ENCODE measurements around the gene UVSSA. TPM values are rescaled to one million over a fixed set of nuclear protein-coding genes. Genes with fewer than 3 reads are reported as not detected.

Gene UVSSA
- total RNA-seq, 2 donors from 2014 or later, result 23.0 to 25.8 TPM

DNA sequence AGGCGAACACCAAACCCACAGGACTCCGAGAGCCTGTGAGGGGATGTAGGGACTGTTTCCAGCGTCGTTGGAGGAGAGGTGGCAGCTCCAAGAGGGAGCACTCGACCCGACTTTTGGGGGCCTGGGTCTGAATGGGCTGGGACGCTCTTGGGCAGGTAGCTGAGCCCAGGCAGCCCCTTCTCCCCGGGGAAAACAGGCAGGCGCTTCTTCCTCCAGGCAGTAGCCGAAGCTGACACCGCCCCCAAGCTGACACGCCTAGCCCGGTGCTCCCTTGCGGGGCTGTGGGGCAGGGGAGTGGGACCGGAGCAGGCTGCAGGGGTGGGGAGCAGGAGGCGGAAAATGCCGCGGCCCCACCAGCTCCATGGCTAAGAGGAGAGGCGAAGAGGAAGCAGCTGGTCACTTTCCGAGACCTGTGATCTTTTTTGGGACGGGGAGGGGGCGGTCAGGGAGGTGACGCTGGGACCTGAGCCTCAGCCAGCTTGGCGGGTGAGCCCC lies 55.1 kb downstream of the UVSSA start:
- Mint-ChIP-seq H3K27me3 (ENCODE audit: low read depth) (peaks cover 20% of the 10 kb centered on the region), H3K4me1 (ENCODE audit: low read depth) (no peaks in the 10 kb centered on the region), H3K27ac (no peak overlapping the region), H3K36me3 (ENCODE audit: insufficient read depth in 2 of 2) (peaks cover 0 to 4% of the 10 kb centered on the region in 2 donors), H3K4me3 (no peak overlapping the region), H3K9me3 (peaks cover 0 to 3% of the 10 kb centered on the region in 2 donors)
- DNase-seq (no peak), ATAC-seq (replicated peaks in 1 of 2) (no peak)

DNA sequence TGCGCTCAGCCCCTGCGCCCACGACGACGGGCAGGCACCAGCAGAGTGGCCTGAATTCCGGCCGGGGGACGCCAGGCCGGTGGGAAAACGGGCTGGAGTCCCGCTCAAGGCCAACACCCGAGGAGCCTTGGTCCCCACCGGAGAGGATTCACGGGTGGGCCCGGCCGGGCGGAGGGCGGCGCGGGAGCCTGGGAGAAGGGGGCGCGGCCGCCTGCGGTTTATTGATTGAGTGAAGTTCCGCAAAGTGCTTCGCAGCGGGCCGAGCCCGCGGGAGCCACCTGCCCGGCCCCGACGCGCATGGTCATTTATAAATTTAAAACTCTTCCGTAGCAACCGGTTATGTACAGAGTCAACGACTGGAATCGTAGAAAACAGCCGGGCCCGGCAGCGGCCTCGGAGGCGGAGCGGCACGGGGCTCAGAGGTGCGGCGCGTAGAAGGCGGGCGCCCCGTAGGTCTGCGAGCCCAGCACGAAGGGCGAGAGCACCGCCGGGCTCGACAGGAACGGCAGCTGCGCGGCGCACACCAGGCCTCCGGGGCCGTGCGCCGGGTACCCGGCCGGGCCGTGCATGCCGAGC lies 55.6 kb downstream of the UVSSA start:
- Mint-ChIP-seq H3K4me3 (peak overlapping the region in 1 of 2 donors; percentile 42), H3K9me3 (peaks cover 0 to 3% of the 10 kb centered on the region in 2 donors), H3K27me3 (ENCODE audit: low read depth) (peaks cover 26% of the 10 kb centered on the region), H3K36me3 (ENCODE audit: insufficient read depth in 2 of 2) (peaks cover 0 to 4% of the 10 kb centered on the region in 2 donors), H3K27ac (no peak overlapping the region), H3K4me1 (ENCODE audit: low read depth) (no peaks in the 10 kb centered on the region)
- ATAC-seq (replicated peaks in 1 of 2), result no peak
- no peak for DNase-seq

DNA sequence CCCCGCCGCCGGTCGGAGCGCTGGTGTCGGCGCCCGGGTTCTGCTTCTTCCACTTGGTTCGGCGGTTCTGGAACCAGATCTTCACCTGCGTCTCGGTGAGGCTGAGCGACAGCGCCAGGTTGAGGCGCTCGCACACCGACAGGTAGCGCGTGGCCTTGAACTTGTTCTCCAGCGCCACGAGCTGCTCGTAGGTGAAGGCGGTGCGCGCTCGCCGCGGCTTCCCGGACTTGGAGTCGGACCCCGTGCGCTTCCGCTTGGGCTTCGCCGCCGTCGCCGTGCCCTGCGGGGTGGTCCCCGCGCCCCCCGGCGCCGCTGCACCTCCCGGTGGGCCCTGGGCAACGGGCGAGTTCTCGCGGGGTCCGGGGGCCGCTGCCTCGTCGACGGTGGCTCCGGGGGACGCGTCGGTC lies 56.2 kb downstream of the UVSSA start:
- Mint-ChIP-seq H3K27ac (no peak overlapping the region), H3K9me3 (peaks cover 0 to 3% of the 10 kb centered on the region in 2 donors), H3K4me1 (ENCODE audit: low read depth) (peaks cover 2% of the 10 kb centered on the region), H3K36me3 (ENCODE audit: insufficient read depth in 2 of 2) (peaks cover 0 to 4% of the 10 kb centered on the region in 2 donors), H3K4me3 (no peak overlapping the region), H3K27me3 (ENCODE audit: low read depth) (peaks cover 31% of the 10 kb centered on the region)
- DNase-seq (no peak), ATAC-seq (replicated peaks in 1 of 2) (no peak)

DNA sequence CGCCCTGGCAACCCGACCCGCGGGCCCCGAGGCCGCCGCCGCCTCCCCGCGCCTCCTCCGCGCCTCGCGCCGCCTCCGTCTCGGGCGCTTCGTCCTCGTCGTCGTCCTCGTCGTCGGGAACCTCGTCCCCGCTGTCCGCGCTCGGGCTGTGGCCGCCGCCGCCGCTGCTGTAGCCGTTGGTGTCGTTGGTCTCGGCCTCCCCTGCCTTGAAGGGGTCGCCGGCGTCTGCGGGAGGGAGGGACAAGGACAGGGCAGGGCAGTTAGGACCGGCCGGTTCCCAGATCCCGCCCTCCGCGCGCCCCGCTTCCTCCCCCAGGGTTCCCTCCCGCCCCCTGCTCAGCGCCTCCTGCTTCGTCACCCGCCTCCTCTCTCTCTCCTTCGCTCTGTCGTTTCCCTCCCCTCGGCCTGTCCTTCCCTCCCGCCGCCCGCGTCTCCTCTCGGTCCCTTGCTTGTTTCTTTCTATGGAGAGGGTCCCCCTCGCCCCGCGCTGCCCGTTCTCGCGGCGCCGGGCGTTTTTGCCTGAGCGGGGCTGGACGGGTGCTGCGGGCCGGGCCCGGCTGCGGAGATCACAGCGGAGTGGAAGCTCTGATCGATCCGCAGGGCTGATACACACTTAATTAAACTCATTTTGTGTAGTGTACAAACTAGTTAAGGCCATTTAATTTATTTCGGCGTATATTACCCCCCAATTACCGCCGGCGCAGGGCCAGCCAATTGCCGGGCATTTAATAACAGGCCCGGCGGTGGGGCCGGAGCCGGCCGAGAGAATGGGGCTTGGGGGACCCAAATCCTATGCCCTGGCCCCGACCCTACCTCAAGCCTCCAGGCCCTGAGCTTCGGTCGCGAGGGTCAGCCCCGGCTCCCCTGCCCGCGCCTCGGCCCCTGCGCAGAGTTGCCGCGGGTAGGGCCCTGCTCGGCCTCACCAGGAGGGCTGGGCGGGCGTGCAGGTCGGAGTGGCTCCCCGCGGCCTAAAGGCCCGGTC lies 56.9 kb downstream of the UVSSA start:
- H3K27ac Mint-ChIP-seq, result no peak overlapping the region
- no peaks in the 10 kb centered on the region for H3K9me3 Mint-ChIP-seq
- peaks cover 8% of the 10 kb centered on the region for H3K4me1 Mint-ChIP-seq (ENCODE audit: low read depth)
- ATAC-seq (replicated peaks in 1 of 2) (no peak), DNase-seq (no peak)
- H3K27me3 Mint-ChIP-seq (ENCODE audit: low read depth), result peaks cover 38% of the 10 kb centered on the region
- H3K4me3 Mint-ChIP-seq, result peak overlapping the region; percentile 24 to 32
- peaks cover 0 to 1% of the 10 kb centered on the region in 2 donors for H3K36me3 Mint-ChIP-seq (ENCODE audit: insufficient read depth in 2 of 2)

DNA sequence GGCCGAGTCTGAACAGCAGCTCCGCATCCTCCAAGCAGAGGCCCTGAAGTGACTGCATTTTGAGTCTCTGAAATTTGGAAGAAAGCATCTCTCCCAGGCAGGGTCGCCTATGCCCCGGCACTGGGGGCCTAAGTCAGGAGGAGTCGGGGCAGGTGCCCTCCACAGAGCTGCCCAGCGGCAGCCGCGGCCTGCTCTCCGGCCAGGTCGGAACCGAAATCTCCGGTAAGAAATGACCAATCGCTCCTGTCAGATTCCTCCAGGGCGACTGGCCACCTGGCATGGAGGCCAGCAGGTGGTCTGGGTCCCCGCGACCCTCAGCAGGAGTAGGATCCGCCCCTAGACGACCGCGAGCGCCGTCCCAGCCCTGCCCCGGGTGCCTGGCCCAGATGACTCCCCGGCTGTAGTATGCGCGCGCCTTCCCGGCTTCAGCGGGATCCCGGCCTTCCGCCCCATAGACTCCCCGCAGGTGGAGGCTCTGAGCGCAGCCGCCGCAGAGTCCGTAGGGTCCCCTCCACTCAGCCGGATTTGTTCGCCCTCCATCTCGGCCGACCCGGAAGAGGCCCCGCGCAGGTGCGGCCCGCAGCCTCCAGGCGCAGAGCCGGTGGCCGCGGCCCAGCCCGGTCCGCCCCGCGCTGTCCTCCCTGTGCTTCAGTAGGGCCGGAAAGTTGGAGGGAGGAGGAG lies 57.7 kb downstream of the UVSSA start:
- no peak for ATAC-seq (replicated peaks in 1 of 2)
- Mint-ChIP-seq H3K4me3 (no peak overlapping the region), H3K9me3 (no peaks in the 10 kb centered on the region), H3K36me3 (ENCODE audit: insufficient read depth in 2 of 2) (no peaks in the 10 kb centered on the region), H3K4me1 (ENCODE audit: low read depth) (peaks cover 8% of the 10 kb centered on the region), H3K27me3 (ENCODE audit: low read depth) (peaks cover 46% of the 10 kb centered on the region), H3K27ac (no peak overlapping the region)
- no peak for DNase-seq

DNA sequence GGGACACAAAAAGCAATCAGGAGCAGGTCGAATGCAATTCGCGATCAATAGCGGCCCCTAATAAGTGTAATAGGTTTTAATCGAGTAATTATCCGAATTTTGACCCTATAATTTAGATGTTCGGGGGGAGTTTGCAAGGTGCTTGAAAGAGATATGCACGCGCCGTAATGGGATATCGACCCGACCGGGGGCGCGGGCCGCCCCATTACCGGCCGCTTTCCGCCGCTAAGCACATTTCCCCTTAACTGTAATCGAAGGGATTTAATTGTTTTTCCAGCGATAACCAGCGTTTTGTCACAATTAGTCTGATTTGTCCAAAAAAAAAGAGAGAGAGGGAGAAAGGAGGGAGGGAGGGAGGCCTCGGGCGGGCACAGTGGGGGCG lies 58.2 kb downstream of the UVSSA start:
- H3K4me3 Mint-ChIP-seq, result no peak overlapping the region
- H3K4me1 Mint-ChIP-seq (ENCODE audit: low read depth), result peaks cover 8% of the 10 kb centered on the region
- H3K36me3 Mint-ChIP-seq (ENCODE audit: insufficient read depth in 2 of 2), result no peaks in the 10 kb centered on the region
- ATAC-seq (replicated peaks in 1 of 2), result no peak
- DNase-seq, result no peak
- no peaks in the 10 kb centered on the region for H3K9me3 Mint-ChIP-seq
- H3K27me3 Mint-ChIP-seq (ENCODE audit: low read depth), result peaks cover 48% of the 10 kb centered on the region
- peak overlapping the region; percentile 85 for H3K27ac Mint-ChIP-seq

DNA sequence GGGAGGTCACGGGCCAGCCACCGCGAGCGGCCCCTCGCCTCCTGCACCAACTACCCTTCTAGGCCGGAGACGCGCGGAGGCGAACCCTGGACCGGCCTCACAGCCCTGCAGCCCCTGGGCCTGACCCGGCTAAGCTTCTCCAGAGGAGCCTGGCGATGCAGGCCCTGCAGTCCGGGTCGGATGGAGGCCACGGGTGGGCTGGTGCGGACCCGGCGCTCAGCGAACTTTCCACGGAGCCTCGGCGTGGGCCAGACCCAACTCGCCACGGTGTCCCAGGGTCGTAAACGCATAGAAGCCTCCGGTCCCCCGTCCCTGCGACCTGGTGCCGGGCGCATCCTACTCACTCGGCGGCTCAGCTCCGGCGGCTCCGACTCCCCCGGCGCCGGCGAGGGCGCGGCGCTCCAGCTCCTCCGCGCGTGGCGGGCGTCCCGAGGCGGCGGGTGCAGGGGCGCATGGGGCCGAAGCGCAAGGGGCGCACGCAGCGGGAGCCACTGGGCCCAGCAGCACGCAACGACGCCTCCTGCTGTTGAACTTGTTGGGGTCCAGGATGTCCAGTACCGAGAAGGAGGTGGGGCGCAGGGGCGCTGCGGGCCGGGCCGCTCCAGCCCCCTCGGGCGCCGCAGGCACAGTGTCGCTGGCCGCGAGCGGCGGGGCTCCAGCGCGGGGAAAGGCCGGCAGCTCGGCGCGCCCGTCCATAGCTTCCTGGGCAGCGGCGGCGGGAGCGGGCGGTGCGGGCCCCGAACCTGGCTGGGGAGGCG lies 58.8 kb downstream of the UVSSA start:
- peaks cover 49% of the 10 kb centered on the region for H3K27me3 Mint-ChIP-seq (ENCODE audit: low read depth)
- no peak overlapping the region for H3K4me3 Mint-ChIP-seq
- ATAC-seq (replicated peaks in 1 of 2) (no peak), DNase-seq (no peak)
- peaks cover 8% of the 10 kb centered on the region for H3K4me1 Mint-ChIP-seq (ENCODE audit: low read depth)
- no peak overlapping the region for H3K27ac Mint-ChIP-seq
- no peaks in the 10 kb centered on the region for H3K9me3 Mint-ChIP-seq
- no peaks in the 10 kb centered on the region for H3K36me3 Mint-ChIP-seq (ENCODE audit: insufficient read depth in 2 of 2)

DNA sequence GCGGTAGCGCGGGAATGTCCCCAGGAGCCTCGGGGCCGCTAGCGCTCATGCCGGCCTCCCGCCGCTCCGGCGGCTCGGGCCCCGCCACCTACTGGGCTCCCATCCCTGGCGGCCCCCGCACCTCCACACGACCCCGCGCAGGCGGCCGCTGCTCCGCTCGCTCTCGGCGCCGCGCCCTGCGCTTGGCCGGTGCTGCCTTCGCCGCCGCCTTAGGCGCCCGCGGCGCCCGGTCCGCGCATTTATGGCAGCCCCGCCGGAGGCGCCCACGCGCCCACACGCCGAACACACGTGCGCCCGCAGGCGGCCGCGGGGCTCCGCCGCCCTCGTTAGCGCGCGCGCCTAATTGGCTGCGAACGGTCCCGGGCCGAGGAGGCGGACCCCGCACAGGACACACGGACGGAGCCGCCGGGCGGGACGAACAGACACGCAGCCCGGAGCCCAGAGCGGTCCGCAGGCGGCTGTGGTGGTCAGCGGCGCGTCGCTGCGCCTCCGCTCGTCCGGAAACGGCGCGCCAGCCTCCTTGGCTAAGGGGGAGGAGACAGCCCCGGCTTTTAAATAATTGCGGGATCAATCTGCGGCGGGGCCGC lies 59.5 kb downstream of the UVSSA start, which contains the start of gene NKX1-1:
TSS of gene NKX1-1 (minus strand) at position 49 of the 587 bp plus-strand sequence. CDS start at position 49, 0 bp downstream.
- H3K27ac Mint-ChIP-seq, result peak within 1 kb of the TSS; percentile 85
- no peak within 1 kb of the TSS for H3K4me3 Mint-ChIP-seq
- no peak for DNase-seq
- H3K4me1 Mint-ChIP-seq (ENCODE audit: low read depth), result peaks cover 8% of the 10 kb centered on the region
- no peaks in the 10 kb centered on the region for H3K9me3 Mint-ChIP-seq
- no peaks in the 10 kb centered on the region for H3K36me3 Mint-ChIP-seq (ENCODE audit: insufficient read depth in 2 of 2)
- H3K27me3 Mint-ChIP-seq (ENCODE audit: low read depth), result peaks cover 53% of the 10 kb centered on the region
- ATAC-seq (replicated peaks in 1 of 2), result no peak

DNA sequence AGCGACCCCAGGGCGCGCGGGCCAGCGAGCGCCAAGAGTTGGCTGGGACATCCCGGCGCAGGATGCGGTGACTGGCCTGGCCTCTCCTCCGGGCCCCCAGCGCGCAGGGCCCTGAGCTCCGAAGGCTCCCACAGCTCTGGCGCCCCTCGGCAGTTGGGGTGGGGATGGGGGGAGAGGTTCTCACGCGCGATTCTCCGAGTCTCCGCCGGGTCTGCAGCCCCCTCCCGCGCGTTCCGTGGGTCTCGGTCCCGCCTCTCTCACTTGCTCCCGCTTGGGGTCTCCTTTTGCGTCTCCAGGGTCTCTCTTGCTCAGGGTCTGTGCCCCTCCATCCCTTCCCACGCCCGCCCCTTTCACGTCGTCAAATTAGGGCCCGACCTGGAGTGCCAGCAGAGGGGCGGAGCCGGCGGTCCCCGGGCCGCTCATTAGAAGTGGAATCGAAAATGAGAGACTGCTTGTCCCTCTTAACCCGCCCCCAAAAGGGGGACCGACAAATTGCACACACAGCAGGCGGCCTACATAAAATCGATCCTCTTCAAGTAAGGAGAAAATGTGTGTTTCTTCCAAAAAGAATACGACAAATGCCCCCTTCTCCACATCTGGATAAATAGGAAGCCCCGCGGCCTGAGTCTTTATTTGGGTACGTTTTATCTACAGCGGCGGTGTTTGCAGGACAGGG lies 60.1 kb downstream of the UVSSA start:
- Mint-ChIP-seq H3K4me1 (ENCODE audit: low read depth) (peaks cover 8% of the 10 kb centered on the region), H3K36me3 (ENCODE audit: insufficient read depth in 2 of 2) (no peaks in the 10 kb centered on the region), H3K4me3 (no peak overlapping the region), H3K27me3 (ENCODE audit: low read depth) (peaks cover 48% of the 10 kb centered on the region), H3K9me3 (no peaks in the 10 kb centered on the region), H3K27ac (no peak overlapping the region)
- ATAC-seq (replicated peaks in 1 of 2) (no peak), DNase-seq (no peak)

DNA sequence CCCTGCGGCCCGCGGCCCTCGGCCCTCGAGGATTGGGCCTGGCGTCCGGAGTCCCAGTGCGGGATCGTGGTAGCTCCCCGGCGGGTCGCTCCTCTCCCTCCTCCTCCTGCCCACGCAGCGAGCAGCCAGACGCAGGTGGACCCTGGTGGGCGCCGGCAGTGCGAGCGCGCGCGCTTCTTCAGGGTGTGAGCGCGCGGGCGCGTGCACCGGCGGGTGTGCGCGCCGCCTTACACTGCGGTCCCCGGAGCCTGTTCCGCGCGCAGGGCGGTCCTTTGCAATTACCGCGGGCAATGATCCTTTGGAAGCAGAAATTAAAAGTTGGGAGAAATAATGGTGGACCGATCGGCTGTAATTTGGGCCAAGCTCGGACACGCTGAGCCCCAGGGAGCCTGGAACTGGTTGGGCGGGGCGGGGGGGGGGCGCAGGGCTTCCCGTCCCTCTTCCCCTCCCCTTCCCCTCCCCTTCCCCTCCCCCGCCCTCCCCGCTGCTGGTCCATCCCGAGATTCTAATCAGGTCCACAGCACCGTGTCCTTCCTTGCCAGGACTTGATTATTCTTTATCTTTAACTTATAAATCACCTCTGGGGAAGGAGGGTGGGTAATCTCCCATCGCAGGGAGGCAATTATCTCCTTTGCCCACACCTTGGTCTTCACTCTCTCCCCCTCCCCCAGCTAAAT lies 60.8 kb downstream of the UVSSA start:
- H3K9me3 Mint-ChIP-seq, result no peaks in the 10 kb centered on the region
- H3K4me1 Mint-ChIP-seq (ENCODE audit: low read depth), result peaks cover 8% of the 10 kb centered on the region
- H3K27me3 Mint-ChIP-seq (ENCODE audit: low read depth), result peaks cover 48% of the 10 kb centered on the region
- no peak overlapping the region for H3K4me3 Mint-ChIP-seq
- H3K27ac Mint-ChIP-seq, result no peak overlapping the region
- ATAC-seq (replicated peaks in 1 of 2) (no peak), DNase-seq (no peak)
- H3K36me3 Mint-ChIP-seq (ENCODE audit: insufficient read depth in 2 of 2), result no peaks in the 10 kb centered on the region

DNA sequence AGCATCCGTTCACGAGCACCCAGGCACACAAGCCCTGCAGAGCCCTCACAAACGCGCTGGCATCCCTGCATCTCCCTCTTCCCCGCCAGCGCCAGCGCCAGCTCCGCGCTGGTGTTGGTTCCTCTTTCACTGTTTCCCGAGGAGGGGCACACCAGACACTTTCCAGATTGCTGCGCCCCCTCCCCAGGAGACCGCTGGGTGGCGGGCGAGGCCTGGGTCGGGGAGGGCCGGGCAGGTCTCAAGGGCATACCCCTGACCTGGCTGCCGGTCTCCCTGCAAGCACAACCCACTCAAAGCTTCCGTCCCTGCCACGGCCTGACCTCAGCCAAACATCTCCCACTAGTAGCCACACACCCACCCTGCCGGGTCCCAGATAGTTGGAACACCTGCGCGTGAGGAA lies 61.4 kb downstream of the UVSSA start:
- Mint-ChIP-seq H3K27ac (no peak overlapping the region), H3K36me3 (ENCODE audit: insufficient read depth in 2 of 2) (no peaks in the 10 kb centered on the region), H3K9me3 (no peaks in the 10 kb centered on the region), H3K27me3 (ENCODE audit: low read depth) (peaks cover 54% of the 10 kb centered on the region), H3K4me3 (no peak overlapping the region), H3K4me1 (ENCODE audit: low read depth) (peaks cover 8% of the 10 kb centered on the region)
- DNase-seq, result no peak
- ATAC-seq (replicated peaks in 1 of 2), result no peak
